G401 (cell line): ENCODE data around the gene INSIG1. TPM values are rescaled to one million over a fixed set of nuclear protein-coding genes. Genes with fewer than 3 reads are reported as not detected.
A peak's percentile ranks its signal among the peaks of the same experiment; 100 is the strongest.

Experiments used
- DNase-seq: peaks from one replicate; pipeline ENCODE4 v3.0.0-alpha.2; 2015; ENCODE audit warnings: low spot score
- in situ Hi-C: cut with HindIII; loops from 2 replicates; pipeline ENCODE4 v1.10.0; 2016; ENCODE audit warnings: low sequenced_read_pairs, mixed read lengths
- total RNA-seq: library from RNA; depleted of rRNA; stranded (reverse); fragments of >200 nt; shearing (Covaris generic); gene quantifications from 2 replicates; pipeline ENCODE4 v1.2.3, GENCODE V29; 2014; rRNA removed

Gene INSIG1
- total RNA-seq, 1 experiment from 2014 or later = 69.1 TPM

DNA sequence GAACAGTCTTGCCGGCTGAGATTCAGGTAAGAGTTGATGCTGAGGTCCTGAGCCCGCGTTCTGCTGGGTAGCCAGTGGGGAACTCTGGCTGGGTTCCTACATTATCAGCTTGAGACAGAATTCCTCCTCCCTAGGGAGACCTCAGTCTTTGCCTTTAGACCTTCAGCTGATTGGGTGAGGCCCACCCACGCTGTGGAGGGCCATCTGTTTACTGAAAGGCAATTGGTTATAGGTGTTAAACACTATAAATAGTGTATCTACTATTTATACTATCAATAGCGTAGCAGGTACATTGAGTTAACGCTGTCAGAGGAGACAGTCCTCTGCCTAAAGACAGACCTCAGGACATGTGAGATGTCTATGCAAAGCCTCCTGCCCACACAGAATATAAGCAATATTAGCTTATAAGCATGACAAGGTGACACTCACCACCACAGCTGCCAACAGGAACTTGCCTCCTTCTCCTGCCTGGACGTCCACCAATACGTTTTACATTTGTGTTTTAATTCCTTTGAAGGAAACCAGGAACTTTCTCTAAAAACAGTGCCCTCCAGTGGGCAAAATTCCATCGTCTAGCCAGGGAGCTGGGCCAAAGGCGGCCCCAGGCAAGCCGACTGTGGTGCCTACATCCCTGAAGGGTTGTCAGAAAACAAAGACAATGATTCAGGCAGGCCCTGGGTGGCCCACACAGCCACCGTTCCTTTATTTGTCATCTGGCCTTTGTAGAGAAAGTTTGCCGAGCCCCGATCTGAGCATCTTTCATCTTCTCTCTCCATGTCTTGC lies 58.8 kb downstream of the INSIG1 start:
- in situ Hi-C loops = no loop called here
- DNase-seq = peak; percentile 68

DNA sequence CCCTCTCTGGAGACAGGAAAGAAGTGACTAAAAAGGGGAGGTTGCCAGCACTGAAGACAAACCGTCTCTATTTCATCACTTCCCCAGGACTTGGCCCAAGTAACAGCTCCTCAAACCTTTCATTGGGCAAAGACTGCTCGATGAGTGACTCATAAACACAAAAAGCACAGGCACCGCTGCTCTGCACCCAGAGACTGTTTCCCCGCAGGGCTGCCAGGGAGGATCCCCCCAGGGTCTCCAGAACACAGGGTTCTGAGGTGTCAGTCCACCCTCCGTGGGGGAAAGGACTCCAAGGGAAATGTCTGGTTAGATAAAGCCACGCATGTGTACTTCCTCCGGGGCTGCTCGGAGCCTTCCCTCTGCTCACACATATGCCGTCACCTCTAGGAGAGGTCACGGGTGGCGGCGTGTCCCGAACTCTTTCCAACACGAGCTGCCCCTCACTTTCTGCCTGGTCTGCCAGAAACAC lies 59.9 kb downstream of the INSIG1 start:
- no peak for DNase-seq
- in situ Hi-C loops = no loop called here

DNA sequence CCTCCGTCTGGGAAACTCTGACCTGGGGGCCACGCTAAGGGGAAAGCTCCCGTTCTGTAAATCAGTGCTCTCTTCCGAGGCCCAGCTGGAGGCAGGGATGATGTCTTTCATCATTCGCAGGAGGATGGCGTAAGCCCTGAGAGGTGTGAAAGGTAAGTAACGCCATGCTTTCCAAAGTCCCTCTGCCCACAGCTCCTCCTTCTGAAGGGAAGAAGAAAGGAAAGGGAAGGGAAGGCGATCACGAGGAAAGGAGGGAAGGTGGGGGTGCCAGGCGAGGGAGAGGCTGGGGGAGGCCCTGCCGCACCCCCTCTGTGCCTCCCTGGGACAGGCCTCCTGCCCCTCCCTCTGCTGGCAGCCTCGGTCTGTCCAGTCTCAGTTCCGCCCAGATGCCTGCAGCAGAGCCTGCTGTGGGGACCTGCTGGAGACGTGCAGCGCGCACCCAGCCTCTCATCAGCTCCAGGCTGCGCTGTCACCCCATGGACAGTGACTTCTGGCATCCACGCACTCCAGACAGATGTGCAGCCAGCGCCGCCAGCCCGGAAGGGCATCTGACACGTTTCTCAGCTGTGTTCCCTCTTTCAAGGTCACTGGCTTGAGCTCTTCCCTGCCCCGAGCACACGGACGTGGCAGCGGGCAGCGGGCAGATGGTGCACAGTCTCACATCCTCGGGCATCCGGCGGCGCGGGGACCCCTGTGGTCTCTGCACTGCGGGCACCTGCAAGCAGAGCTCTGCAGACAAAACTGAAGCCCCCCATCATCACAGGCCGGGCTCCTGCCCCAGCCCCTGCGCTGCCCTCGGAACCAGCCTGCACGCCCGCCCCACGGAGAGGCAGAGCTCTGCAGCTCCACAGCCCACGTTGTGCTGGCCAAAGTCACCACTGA lies 60.6 kb downstream of the INSIG1 start:
- DNase-seq = no peak
- in situ Hi-C loops = no loop called here

DNA sequence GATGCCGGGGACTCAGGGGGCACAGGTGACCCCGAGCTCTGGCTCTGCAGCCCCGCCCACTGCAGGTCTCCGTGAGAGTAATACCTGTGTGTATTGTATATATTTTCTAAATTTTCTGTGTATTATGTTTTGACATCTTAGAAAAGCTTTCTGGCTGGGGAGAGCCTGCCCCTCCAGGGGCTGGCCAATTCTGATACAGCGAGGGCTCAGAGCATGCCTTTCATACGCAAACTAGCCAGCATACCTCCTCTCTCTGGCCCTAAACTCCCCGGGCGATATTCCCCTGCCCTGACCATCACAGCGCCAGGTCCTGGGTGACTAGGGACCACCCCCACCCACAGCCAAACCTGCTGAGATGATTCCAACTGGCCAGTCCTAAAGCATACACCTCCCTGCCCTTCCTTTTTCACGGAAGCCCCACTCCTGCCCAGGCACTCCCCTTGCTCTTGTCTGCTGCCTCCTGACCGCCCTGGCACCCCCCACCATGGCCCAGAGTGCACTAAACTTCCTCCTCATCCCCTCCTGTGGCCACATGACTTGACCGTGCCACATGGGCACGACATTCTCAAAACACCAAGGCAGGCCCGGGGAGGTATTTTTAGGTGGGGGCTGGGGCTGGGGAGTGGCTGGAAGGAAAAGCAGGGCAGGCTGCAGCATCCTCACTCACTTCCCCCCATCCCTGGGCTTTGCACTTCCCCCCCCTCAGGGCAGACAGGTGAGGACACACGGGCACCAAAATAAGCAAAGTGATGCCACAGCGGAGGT lies 61.5 kb downstream of the INSIG1 start:
- in situ Hi-C loops = no loop called here
- no peak for DNase-seq

Other genes starting within 250 kb of the INSIG1 start
- not detected in 2 replicates for gene HTR5A, start 227.6 kb upstream of the INSIG1 start, total RNA-seq
- gene EN2, start 160.3 kb downstream of the INSIG1 start, total RNA-seq = not detected in 2 replicates
- gene CNPY1, start 248.7 kb downstream of the INSIG1 start, total RNA-seq = not detected in 2 replicates